ENCODE measurements around the gene NRIP1.

The NRIP1 gene

DNA sequence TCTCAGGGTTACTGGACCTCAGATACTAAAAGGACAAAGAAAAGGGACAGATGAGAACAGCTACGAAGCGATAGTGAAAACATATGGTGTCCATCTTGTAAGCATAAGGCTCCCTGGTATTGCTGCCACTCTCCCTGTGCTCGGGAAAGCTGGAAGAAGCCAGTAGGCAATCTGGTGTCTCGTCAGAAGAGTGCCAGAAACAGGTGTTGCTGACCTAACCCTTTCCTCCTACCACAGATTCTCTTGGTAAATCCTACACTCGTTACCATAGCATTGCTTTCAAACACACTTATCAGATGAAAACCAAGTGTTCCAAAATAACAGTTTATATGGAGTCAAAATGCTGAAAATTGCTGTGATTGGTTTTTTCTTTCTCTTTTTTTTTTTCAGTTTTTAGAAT is 146.3 kb downstream of the NRIP1 start:
- Histone ChIP-seq H3K27me3 (replicated peaks in 2 of 5; ENCODE audit: control insufficient read depth in 4 of 5, insufficient read depth in 5 of 5, low read length in 4 of 5) (no peaks in the 10 kb centered on the region), H3K4me3 (ENCODE audit: control insufficient read depth in 1 of 7, extremely low read depth in 1 of 7, insufficient read depth in 4 of 7, low read depth in 2 of 7, low read length in 6 of 7) (no peak overlapping the region), H3K36me3 (ENCODE audit: control insufficient read depth in 4 of 4, insufficient read depth in 4 of 4, low read length in 3 of 4) (no peaks in the 10 kb centered on the region), H3K9me3 (ENCODE audit: control extremely low read depth in 1 of 5, control insufficient read depth in 4 of 5, insufficient read depth in 2 of 5, low read depth in 1 of 5, low read length in 4 of 5) (no peaks in the 10 kb centered on the region), H3K27ac (ENCODE audit: insufficient read depth in 1 of 2, low read depth in 1 of 2, low read length in 2 of 2, poor library complexity in 1 of 2, severe bottlenecking in 2 of 2) (no peak overlapping the region), H3K4me1 (ENCODE audit: control extremely low read depth in 1 of 4, control insufficient read depth in 4 of 4, insufficient read depth in 4 of 4, low read length in 3 of 4) (no peaks in the 10 kb centered on the region)
- CTCF ChIA-PET: interaction anchor here (0.9 to 1.4 kb wide), 2 partner anchors 9 to 54 kb away, joined by 3 read pairs; no protein-coding TSS in a partner anchor
- WGBS (ENCODE audit: insufficient coverage): 98% methylated on average over 5 of the region's 5 CpGs
- DNase-seq: no peak
- POLR2A ChIA-PET: no interaction called here

DNA sequence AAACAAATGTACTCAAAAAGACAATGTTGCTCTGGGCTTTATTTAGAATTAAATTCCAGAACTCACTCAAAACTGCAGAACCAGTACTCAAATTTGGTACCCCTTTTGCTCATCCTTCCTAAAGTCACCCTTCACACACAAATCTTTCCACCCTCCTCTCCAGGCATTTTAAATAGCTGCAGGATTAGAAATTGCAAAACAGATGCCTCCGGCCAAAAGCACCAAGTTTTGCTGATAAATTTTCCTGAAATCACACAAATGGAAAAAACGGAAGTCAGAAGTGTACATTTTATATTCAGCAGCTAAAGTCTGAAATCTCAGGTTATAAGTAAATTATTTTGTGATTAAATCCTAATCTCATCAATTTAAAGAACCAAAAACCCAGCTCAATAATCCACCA is 147.0 kb downstream of the NRIP1 start:
- Histone ChIP-seq H3K27ac (ENCODE audit: insufficient read depth in 1 of 2, low read depth in 1 of 2, low read length in 2 of 2, poor library complexity in 1 of 2, severe bottlenecking in 2 of 2) (no peak overlapping the region), H3K9me3 (ENCODE audit: control extremely low read depth in 1 of 5, control insufficient read depth in 4 of 5, insufficient read depth in 2 of 5, low read depth in 1 of 5, low read length in 4 of 5) (no peaks in the 10 kb centered on the region), H3K27me3 (replicated peaks in 2 of 5; ENCODE audit: control insufficient read depth in 4 of 5, insufficient read depth in 5 of 5, low read length in 4 of 5) (no peaks in the 10 kb centered on the region), H3K4me1 (ENCODE audit: control extremely low read depth in 1 of 4, control insufficient read depth in 4 of 4, insufficient read depth in 4 of 4, low read length in 3 of 4) (no peaks in the 10 kb centered on the region), H3K36me3 (ENCODE audit: control insufficient read depth in 4 of 4, insufficient read depth in 4 of 4, low read length in 3 of 4) (no peaks in the 10 kb centered on the region), H3K4me3 (ENCODE audit: control insufficient read depth in 1 of 7, extremely low read depth in 1 of 7, insufficient read depth in 4 of 7, low read depth in 2 of 7, low read length in 6 of 7) (no peak overlapping the region)
- CTCF ChIA-PET: interaction anchor here (0.9 to 1.4 kb wide), 2 partner anchors 8 to 658 kb away, joined by 3 read pairs; no protein-coding TSS in a partner anchor
- no peak for DNase-seq
- no CpG with 5 or more reads among the region's 2 CpGs for WGBS (ENCODE audit: insufficient coverage)
- POLR2A ChIA-PET: no interaction called here

GRCh38 chr21:14916676-14917141 is 148.1 kb downstream of the NRIP1 start:
- Histone ChIP-seq H3K36me3 (ENCODE audit: control insufficient read depth in 4 of 4, insufficient read depth in 4 of 4, low read length in 3 of 4) (no peaks in the 10 kb centered on the region), H3K4me3 (ENCODE audit: control insufficient read depth in 1 of 7, extremely low read depth in 1 of 7, insufficient read depth in 4 of 7, low read depth in 2 of 7, low read length in 6 of 7) (no peak overlapping the region), H3K27ac (ENCODE audit: insufficient read depth in 1 of 2, low read depth in 1 of 2, low read length in 2 of 2, poor library complexity in 1 of 2, severe bottlenecking in 2 of 2) (no peak overlapping the region), H3K4me1 (ENCODE audit: control extremely low read depth in 1 of 4, control insufficient read depth in 4 of 4, insufficient read depth in 4 of 4, low read length in 3 of 4) (no peaks in the 10 kb centered on the region), H3K27me3 (replicated peaks in 2 of 5; ENCODE audit: control insufficient read depth in 4 of 5, insufficient read depth in 5 of 5, low read length in 4 of 5) (no peaks in the 10 kb centered on the region), H3K9me3 (ENCODE audit: control extremely low read depth in 1 of 5, control insufficient read depth in 4 of 5, insufficient read depth in 2 of 5, low read depth in 1 of 5, low read length in 4 of 5) (no peaks in the 10 kb centered on the region)
- no peak for DNase-seq
- ChIA-PET POLR2A (no interaction called here), CTCF (interaction anchor here (1.6 to 1.7 kb wide), 2 partner anchors 10 to 26 kb away, joined by 3 to 5 read pairs; no protein-coding TSS in a partner anchor)
- 100% methylated on average over 2 of the region's 3 CpGs for WGBS (ENCODE audit: insufficient coverage)

- DNase-seq: no peak
- no peaks in the 10 kb centered on the region for H3K36me3 ChIP-seq (ENCODE audit: control insufficient read depth in 4 of 4, insufficient read depth in 4 of 4, low read length in 3 of 4)
- no peaks in the 10 kb centered on the region for H3K4me1 ChIP-seq (ENCODE audit: control extremely low read depth in 1 of 4, control insufficient read depth in 4 of 4, insufficient read depth in 4 of 4, low read length in 3 of 4)
- POLR2A ChIA-PET: no interaction called here
- H3K27ac ChIP-seq (ENCODE audit: insufficient read depth in 1 of 2, low read depth in 1 of 2, low read length in 2 of 2, poor library complexity in 1 of 2, severe bottlenecking in 2 of 2): no peak overlapping the region
- H3K4me3 ChIP-seq (ENCODE audit: control insufficient read depth in 1 of 7, extremely low read depth in 1 of 7, insufficient read depth in 4 of 7, low read depth in 2 of 7, low read length in 6 of 7): no peak overlapping the region
- CTCF ChIA-PET: no interaction called here
- no CpG with 5 or more reads among the region's 2 CpGs for WGBS (ENCODE audit: insufficient coverage)
- no peaks in the 10 kb centered on the region for H3K9me3 ChIP-seq (ENCODE audit: control extremely low read depth in 1 of 5, control insufficient read depth in 4 of 5, insufficient read depth in 2 of 5, low read depth in 1 of 5, low read length in 4 of 5)
- H3K27me3 ChIP-seq (replicated peaks in 2 of 5; ENCODE audit: control insufficient read depth in 4 of 5, insufficient read depth in 5 of 5, low read length in 4 of 5): no peaks in the 10 kb centered on the region
Observed at GRCh38 chr21:14913638-14914037, 151.2 kb downstream of the NRIP1 start.

- Histone ChIP-seq H3K9me3 (ENCODE audit: control extremely low read depth in 1 of 5, control insufficient read depth in 4 of 5, insufficient read depth in 2 of 5, low read depth in 1 of 5, low read length in 4 of 5) (peaks cover 0 to 8% (median 0%) of the 10 kb centered on the region in 5 experiments), H3K27ac (ENCODE audit: insufficient read depth in 1 of 2, low read depth in 1 of 2, low read length in 2 of 2, poor library complexity in 1 of 2, severe bottlenecking in 2 of 2) (no peak overlapping the region), H3K4me3 (ENCODE audit: control insufficient read depth in 1 of 7, extremely low read depth in 1 of 7, insufficient read depth in 4 of 7, low read depth in 2 of 7, low read length in 6 of 7) (no peak overlapping the region), H3K4me1 (ENCODE audit: control extremely low read depth in 1 of 4, control insufficient read depth in 4 of 4, insufficient read depth in 4 of 4, low read length in 3 of 4) (no peaks in the 10 kb centered on the region), H3K27me3 (replicated peaks in 2 of 5; ENCODE audit: control insufficient read depth in 4 of 5, insufficient read depth in 5 of 5, low read length in 4 of 5) (no peaks in the 10 kb centered on the region), H3K36me3 (ENCODE audit: control insufficient read depth in 4 of 4, insufficient read depth in 4 of 4, low read length in 3 of 4) (no peaks in the 10 kb centered on the region)
- ChIA-PET CTCF (no interaction called here), POLR2A (no interaction called here)
- DNase-seq: no peak
Observed at GRCh38 chr21:14911351-14911750, 153.4 kb downstream of the NRIP1 start.
